Endodermal cell (in vitro differentiated cells): ENCODE measurements around the gene ROPN1B. TPM values are rescaled to one million over a fixed set of nuclear protein-coding genes. Genes with fewer than 3 reads are reported as not detected.
"Not testable (repeated sequence)": the region's sequence is repeated elsewhere in the genome, so short reads cannot be mapped to it uniquely, and the experiment has no call there.

Source experiments
- DNase-seq: peaks from one replicate; pipeline ENCODE4 v3.0.0-alpha.2; 2017
- H3K27ac ChIP-seq: 2 replicates; pipeline ENCODE4 v1.5.1; 2013; ENCODE audit warnings: mild to moderate bottlenecking, low read depth, low read length, moderate library complexity
- H3K27me3 ChIP-seq: 2 replicates; pipeline ENCODE4 v1.6.1; 2013; ENCODE audit warnings: mild to moderate bottlenecking, low read length, moderate library complexity; ENCODE audit not compliant: insufficient read depth, control insufficient read depth, poor library complexity, severe bottlenecking
- H3K36me3 ChIP-seq: 2 replicates; pipeline ENCODE4 v1.7.0; 2013; ENCODE audit warnings: mild to moderate bottlenecking, low read length, moderate library complexity; ENCODE audit not compliant: control insufficient read depth, insufficient read depth
- H3K4me1 ChIP-seq: one replicate; pipeline ENCODE4 v1.7.0; 2013; ENCODE audit warnings: low read length; ENCODE audit not compliant: control insufficient read depth, insufficient read depth
- H3K4me3 ChIP-seq: 2 replicates; pipeline ENCODE4 v1.5.1; 2013; ENCODE audit warnings: mild to moderate bottlenecking, low read length, moderate library complexity
- H3K9ac ChIP-seq: 2 replicates; pipeline ENCODE4 v1.6.1; 2013; ENCODE audit warnings: mild to moderate bottlenecking, low read length, moderate library complexity; ENCODE audit not compliant: poor library complexity, severe bottlenecking; ENCODE audit errors: extremely low read depth
- H3K9me3 ChIP-seq: 2 replicates; pipeline ENCODE4 v1.6.1; 2013; ENCODE audit warnings: mild to moderate bottlenecking, low read length, moderate library complexity; ENCODE audit not compliant: control insufficient read depth
- H3K27ac Mint-ChIP-seq: 2 replicates; pipeline ENCODE4 v1.8.0; 2020; ENCODE audit warnings: mixed read lengths
- H3K27me3 Mint-ChIP-seq: 2 replicates; pipeline ENCODE4 v1.8.0; 2021; ENCODE audit warnings: mild to moderate bottlenecking, mixed read lengths; ENCODE audit not compliant: insufficient read depth
- H3K36me3 Mint-ChIP-seq: 2 replicates; pipeline ENCODE4 v1.8.0; 2020; ENCODE audit warnings: low read depth, mixed read lengths
- H3K4me1 Mint-ChIP-seq: 2 replicates; pipeline ENCODE4 v1.8.0; 2020; ENCODE audit warnings: mixed read lengths
- H3K4me3 Mint-ChIP-seq: 2 replicates; pipeline ENCODE4 v1.8.0; 2020; ENCODE audit warnings: mild to moderate bottlenecking, moderate library complexity, mixed read lengths
- H3K9me3 Mint-ChIP-seq: 2 replicates; pipeline ENCODE4 v1.8.0; 2020; ENCODE audit warnings: mild to moderate bottlenecking, mixed read lengths
- WGBS, 2 experiments: methylation state at CpG; one replicate each; pipeline versions ENCODE4 v1.1.5 to v1.1.7; 2013; ENCODE audit warnings: missing lambda C conversion rate in 2 of 2, mixed read lengths in 1 of 2; ENCODE audit not compliant: insufficient coverage in 1 of 2, insufficient read length in 1 of 2; 5-methylcytosine and 5-hydroxymethylcytosine counted together
- total RNA-seq, 2 donors: library from RNA; stranded (reverse); fragmentation: NEBNext Ultra II Directional in 1 of 2; extraction: Animal tissue kit (Norgen Biotek cat#: 25700) in 1 of 2; gene quantifications; 2 replicates in 1 of 2; 3 replicates in 1 of 2; pipeline ENCODE4 v1.2.1, GENCODE V29; 2021
- TF ChIP-seq, protein P1 (sequence below): fragments of 200-600 bp; sonication (generic); conservative IDR thresholded peaks from 2 replicates; pipeline ENCODE4 v1.5.0; 2021; ENCODE audit warnings: antibody characterized with exemption, mild to moderate bottlenecking

Gene ROPN1B
- total RNA-seq, 2 donors from 2014 or later = not detected

DNA sequence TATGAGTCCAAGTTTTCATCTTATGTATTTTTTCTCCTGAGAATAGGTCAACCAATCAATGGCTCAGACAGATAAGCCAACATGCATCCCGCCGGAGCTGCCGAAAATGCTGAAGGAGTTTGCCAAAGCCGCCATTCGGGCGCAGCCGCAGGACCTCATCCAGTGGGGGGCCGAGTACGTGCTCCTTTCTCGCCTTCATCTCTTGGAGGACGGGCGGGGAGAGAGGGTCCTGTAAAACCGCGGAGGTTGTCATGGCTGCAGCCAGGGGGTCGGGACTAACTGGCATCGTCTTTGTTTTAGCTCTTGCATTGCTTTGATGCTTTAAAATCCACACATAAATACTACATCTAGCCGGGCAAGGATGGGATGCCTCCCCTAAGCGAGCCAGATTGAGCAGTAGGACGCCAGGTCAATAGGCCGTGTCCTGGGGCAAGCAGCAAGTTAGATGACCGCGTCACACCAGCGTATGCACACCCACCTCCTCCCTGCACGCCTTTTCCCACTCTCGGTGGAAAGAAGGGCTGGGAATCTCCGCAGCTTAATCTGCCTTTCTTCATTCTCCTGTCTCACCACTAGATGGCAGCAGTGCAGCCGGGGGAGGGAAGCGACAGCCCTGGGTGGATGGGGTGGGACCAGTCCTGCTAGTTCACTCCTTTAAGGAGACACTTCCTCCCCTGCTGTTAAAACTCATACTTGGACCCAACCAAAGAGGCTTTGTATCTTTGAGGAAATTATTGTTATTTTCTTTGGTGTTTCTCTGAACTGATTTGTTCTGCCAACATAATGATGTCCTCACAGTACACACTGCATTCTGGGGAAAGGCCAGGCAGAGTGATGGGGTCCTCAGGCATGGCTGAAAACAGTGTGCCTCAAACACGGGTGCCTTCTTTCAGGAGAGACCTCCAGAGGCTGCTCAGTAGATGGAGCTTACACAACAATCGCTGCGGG is 3.3 kb downstream of the ROPN1B start:
- TF ChIP-seq, protein P1, sequence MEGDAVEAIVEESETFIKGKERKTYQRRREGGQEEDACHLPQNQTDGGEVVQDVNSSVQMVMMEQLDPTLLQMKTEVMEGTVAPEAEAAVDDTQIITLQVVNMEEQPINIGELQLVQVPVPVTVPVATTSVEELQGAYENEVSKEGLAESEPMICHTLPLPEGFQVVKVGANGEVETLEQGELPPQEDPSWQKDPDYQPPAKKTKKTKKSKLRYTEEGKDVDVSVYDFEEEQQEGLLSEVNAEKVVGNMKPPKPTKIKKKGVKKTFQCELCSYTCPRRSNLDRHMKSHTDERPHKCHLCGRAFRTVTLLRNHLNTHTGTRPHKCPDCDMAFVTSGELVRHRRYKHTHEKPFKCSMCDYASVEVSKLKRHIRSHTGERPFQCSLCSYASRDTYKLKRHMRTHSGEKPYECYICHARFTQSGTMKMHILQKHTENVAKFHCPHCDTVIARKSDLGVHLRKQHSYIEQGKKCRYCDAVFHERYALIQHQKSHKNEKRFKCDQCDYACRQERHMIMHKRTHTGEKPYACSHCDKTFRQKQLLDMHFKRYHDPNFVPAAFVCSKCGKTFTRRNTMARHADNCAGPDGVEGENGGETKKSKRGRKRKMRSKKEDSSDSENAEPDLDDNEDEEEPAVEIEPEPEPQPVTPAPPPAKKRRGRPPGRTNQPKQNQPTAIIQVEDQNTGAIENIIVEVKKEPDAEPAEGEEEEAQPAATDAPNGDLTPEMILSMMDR = peak; percentile 84
- H3K4me3 Mint-ChIP-seq = peak overlapping the region; percentile 47
- H3K4me3 ChIP-seq = peak overlapping the region; percentile 76
- not testable (repeated sequence) for H3K9me3 ChIP-seq, H3K9me3 Mint-ChIP-seq, H3K4me1 Mint-ChIP-seq, H3K27ac Mint-ChIP-seq, H3K4me1 ChIP-seq, H3K36me3 Mint-ChIP-seq, H3K36me3 ChIP-seq, H3K9ac ChIP-seq, H3K27ac ChIP-seq
- DNase-seq = peak; percentile 67
- WGBS, 2 experiments = 6 to 8% methylated on average over 8 to 26 of the region's 31 CpGs
- peaks cover 43% of the 10 kb centered on the region for H3K27me3 ChIP-seq
- peaks cover 48% of the 10 kb centered on the region for H3K27me3 Mint-ChIP-seq

DNA sequence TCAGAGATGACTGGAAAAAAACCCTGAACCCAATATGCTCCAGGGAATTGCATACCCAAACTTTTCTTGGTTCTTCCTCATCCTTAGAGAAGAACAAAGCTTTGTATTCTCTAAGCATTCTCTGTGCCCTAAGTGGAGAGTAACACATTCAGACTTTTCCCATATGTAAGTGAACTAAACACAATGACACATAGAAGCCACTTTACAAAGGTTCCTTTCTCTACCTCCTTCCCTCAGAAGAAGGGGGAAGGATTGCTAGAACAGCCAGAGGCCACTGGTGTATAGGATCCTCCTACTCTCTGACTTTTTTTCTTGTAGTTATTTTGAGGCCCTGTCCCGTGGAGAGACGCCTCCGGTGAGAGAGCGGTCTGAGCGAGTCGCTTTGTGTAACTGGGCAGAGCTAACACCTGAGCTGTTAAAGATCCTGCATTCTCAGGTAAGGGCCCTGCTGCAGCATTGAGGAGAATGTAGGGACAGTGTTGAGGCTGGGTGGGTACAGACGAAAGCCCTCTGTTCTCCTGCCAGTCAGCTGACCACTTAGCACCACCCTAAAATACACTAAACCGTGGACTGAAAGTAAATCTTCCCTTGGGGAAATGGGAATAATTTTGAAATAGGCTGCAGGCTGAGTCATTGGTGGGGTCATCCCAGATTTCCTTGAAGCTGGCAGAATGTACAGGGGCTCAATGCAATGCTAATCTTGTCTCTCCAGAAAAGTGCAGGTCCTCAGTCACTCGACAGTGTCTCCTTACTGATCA is 6.4 kb downstream of the ROPN1B start:
- not testable (repeated sequence) for DNase-seq, H3K9me3 Mint-ChIP-seq, H3K27ac ChIP-seq, H3K4me1 ChIP-seq, H3K27ac Mint-ChIP-seq, H3K9ac ChIP-seq, H3K4me1 Mint-ChIP-seq, H3K36me3 Mint-ChIP-seq, H3K36me3 ChIP-seq, H3K4me3 ChIP-seq, H3K4me3 Mint-ChIP-seq, H3K9me3 ChIP-seq
- peaks cover 20% of the 10 kb centered on the region for H3K27me3 ChIP-seq
- H3K27me3 Mint-ChIP-seq = peaks cover 34% of the 10 kb centered on the region
- 89 to 96% methylated on average over 3 to 5 of the region's 9 CpGs for WGBS, 2 experiments

DNA sequence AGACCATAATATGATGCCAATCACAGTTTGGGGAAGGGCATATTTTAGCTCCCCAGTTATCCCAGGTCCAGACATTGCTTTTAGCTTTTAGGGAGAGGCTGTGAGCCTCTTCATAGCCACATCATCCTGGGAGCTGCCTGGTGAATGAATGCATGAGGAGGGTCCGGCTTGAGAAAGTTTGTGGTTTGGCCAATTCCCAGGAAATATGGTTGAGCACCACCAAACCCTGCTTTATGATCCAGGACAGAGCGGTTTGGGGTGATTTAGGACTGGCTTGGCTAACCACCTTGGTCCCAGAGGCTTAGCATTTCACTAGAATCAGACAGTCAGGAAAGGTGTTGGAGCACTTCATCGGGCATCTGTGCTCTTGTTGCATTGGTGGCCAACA is 7.0 kb downstream of the ROPN1B start:
- not testable (repeated sequence) for H3K4me1 Mint-ChIP-seq, H3K4me3 ChIP-seq, H3K9ac ChIP-seq, H3K27ac ChIP-seq, H3K9me3 ChIP-seq, H3K9me3 Mint-ChIP-seq, H3K27ac Mint-ChIP-seq, DNase-seq, H3K36me3 Mint-ChIP-seq, H3K4me3 Mint-ChIP-seq, H3K36me3 ChIP-seq, H3K4me1 ChIP-seq
- H3K27me3 ChIP-seq = peaks cover 14% of the 10 kb centered on the region
- H3K27me3 Mint-ChIP-seq = peaks cover 29% of the 10 kb centered on the region
- 83 to 100% methylated on average over 1 to 3 of the region's 3 CpGs for WGBS, 2 experiments

DNA sequence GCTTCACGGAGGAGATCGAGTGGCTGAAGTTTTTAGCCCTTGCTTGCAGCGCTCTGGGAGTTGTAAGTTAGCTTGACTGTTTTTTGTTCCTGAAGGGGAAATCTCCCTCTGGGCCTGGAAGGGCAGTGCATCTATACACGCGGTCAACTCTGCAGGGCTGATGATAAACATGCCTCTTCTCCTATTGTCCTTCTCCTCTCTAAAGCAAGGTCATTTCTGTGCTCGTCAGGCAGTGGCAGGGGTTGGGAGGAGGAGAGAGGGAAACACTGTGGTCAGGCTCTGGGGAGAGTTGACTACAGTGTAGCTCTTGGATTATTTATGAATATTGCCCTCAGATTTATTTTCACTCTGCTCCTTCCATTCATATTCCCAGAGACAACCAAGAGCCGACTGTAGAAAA is 8.1 kb downstream of the ROPN1B start:
- not testable (repeated sequence) for H3K4me1 Mint-ChIP-seq, H3K36me3 Mint-ChIP-seq, H3K27me3 ChIP-seq, H3K4me3 Mint-ChIP-seq, H3K27ac Mint-ChIP-seq, H3K9me3 ChIP-seq, H3K4me1 ChIP-seq, H3K27ac ChIP-seq, DNase-seq, H3K9me3 Mint-ChIP-seq, H3K36me3 ChIP-seq, H3K9ac ChIP-seq, H3K4me3 ChIP-seq
- peaks cover 18% of the 10 kb centered on the region for H3K27me3 Mint-ChIP-seq
- WGBS, 2 experiments = no CpG with 5 or more reads among the region's 7 CpGs

DNA sequence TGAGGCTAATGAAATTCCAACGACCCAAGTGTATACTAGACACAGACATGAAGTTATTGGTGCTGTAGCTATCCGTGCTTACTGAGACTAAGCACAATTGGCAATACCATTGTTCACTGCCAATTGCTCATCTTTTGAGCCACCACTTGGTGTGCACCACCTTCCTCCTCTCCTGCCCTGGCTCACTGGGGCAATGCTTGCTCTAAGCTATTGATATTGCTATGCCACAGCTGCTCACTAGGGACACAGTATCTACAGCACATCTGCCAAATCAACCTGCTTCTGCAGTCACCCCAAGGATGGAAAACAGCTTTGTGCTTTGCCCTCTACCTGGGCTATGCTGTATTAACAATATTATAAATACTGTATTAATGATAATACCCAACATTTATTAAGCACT is 16.0 kb downstream of the ROPN1B start:
- H3K4me3 Mint-ChIP-seq, H3K36me3 ChIP-seq, H3K27ac ChIP-seq, DNase-seq, H3K4me3 ChIP-seq, H3K4me1 ChIP-seq, H3K36me3 Mint-ChIP-seq, H3K9me3 ChIP-seq, H3K9me3 Mint-ChIP-seq, H3K4me1 Mint-ChIP-seq, H3K9ac ChIP-seq, H3K27ac Mint-ChIP-seq: not testable (repeated sequence)
- WGBS, 2 experiments = 83% methylated on average over 1 of the region's 2 CpGs; no CpG with 5 or more reads in 1 of the 2 experiments
- H3K27me3 Mint-ChIP-seq = peaks cover 30% of the 10 kb centered on the region
- H3K27me3 ChIP-seq = peaks cover 10% of the 10 kb centered on the region
